ENCODE data around the gene CIDEA. TPM values are rescaled to one million over a fixed set of nuclear protein-coding genes. Genes with fewer than 3 reads are reported as not detected.

CIDEA gene
- total and polyA plus RNA-seq, 11 donors: 0.35 to 17.1 (median 1.5) TPM; not detected in 3

DNA sequence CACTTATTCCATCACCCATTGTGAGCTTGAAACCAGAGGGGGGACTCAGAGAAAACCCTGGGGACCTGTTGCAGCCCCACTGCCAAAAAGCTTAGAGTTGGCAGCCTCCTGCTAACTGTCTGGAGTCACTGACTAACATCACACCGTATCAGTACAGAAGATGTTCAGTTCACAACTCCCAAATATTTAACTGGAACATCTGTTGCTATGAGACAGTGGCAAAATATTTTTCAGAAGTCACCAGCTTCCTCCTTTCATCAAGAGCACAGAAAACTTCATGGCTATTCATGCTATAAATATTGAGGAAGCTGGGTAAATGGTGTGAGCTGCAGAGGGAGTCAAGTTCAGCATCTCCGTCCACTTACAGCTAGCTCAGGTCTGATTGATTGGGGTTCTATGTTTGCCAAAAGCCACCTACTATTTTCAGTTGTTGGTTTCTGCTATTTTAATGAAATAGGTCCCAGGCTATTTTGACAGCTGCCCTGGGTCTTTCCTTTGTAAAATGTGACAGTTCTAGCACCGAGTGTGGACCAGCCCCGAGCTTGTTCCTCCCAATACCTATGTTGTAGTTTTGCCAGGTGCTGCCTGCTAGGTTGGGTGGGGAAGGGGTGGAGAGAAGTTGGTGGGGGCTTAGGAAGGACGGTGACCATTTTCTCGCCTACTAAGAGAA is 63.6 kb downstream of the CIDEA start:
- H3K9me3 ChIP-seq: no peaks in the 10 kb centered on the region
- H3K4me1 ChIP-seq: peaks cover 0 to 67% (median 55%) of the 10 kb centered on the region in 12 donors
- no peaks in the 10 kb centered on the region for H3K27me3 ChIP-seq
- TF ChIP-seq, protein P1, sequence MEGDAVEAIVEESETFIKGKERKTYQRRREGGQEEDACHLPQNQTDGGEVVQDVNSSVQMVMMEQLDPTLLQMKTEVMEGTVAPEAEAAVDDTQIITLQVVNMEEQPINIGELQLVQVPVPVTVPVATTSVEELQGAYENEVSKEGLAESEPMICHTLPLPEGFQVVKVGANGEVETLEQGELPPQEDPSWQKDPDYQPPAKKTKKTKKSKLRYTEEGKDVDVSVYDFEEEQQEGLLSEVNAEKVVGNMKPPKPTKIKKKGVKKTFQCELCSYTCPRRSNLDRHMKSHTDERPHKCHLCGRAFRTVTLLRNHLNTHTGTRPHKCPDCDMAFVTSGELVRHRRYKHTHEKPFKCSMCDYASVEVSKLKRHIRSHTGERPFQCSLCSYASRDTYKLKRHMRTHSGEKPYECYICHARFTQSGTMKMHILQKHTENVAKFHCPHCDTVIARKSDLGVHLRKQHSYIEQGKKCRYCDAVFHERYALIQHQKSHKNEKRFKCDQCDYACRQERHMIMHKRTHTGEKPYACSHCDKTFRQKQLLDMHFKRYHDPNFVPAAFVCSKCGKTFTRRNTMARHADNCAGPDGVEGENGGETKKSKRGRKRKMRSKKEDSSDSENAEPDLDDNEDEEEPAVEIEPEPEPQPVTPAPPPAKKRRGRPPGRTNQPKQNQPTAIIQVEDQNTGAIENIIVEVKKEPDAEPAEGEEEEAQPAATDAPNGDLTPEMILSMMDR (IDR thresholded peaks at IDR 0.05): no peak
- H3K27ac ChIP-seq: peak overlapping the region; percentile 41 to 84 (median 64)
- no peak overlapping the region for H3K4me3 ChIP-seq
- ATAC-seq (peak; percentile 65 to 77 (median 76)), DNase-seq (peak in 1 of 5 donors; percentile 45)
- intact Hi-C loops (cut with DNase I): loop anchor here in 2 of 10 donors (5.0 kb wide), 2 partner anchors 40 to 55 kb away; no protein-coding TSS in a partner anchor
- H3K36me3 ChIP-seq: peaks cover 0 to 84% (median 53%) of the 10 kb centered on the region in 9 donors
- 32 to 42% (median 38%) methylated on average over 6 of the region's 6 CpGs for WGBS, 4 donors

DNA sequence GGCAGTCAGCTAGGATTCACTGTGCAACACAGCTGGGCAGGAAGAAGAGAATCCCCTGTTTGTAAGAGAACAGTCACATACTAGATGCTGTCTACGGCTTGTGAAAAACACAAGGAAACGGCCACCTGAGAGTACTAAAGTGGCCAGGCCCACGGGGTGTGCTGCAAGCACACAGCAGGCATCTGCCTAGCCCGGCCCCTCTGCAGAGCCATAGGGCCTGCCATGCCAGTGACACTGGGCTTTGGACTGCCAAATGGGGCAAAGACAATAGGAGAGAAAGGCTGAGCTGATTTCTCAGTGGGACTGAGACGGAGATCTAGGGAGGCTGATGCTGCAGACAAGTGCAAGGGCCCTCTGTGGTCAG is 64.2 kb downstream of the CIDEA start:
- peak in 1 of 5 donors; percentile 51 for DNase-seq
- intact Hi-C loops (cut with DNase I): loop anchor here in 2 of 10 donors (5.0 kb wide), 2 partner anchors 41 to 54 kb away; no protein-coding TSS in a partner anchor
- Histone ChIP-seq H3K27me3 (no peaks in the 10 kb centered on the region), H3K4me1 (peaks cover 0 to 72% (median 53%) of the 10 kb centered on the region in 12 donors), H3K27ac (peak overlapping the region; percentile 41 to 84 (median 64)), H3K4me3 (no peak overlapping the region), H3K9me3 (no peaks in the 10 kb centered on the region), H3K36me3 (peaks cover 0 to 88% (median 53%) of the 10 kb centered on the region in 9 donors)
- 16 to 37% (median 29%) methylated on average over 5 of the region's 5 CpGs for WGBS, 4 donors
- peak; percentile 61 to 75 (median 68) for ATAC-seq
- TF ChIP-seq, protein P1 (IDR thresholded peaks at IDR 0.05): no peak
- no peak for TF ChIP-seq POLR2A (IDR thresholded peaks at IDR 0.05)

DNA sequence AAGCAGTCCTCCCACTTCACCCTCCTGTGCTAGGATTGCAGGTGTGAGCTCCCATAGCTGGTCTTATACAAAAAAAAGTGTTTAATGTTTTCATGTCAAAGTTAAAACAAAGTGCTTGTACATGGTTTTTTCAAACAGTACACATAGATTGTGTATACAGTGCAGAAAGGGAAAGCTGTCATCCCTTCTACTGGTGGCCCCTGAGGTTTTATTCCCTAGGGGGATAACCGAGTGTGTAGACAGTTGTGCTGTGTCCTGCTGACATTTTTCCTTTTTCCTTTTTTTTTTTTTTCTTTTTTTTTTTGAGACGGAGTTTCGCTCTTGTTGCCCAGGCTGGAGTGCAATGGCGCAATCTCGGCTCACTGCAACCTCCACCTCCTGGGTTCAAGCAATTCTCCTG is 64.7 kb downstream of the CIDEA start:
- peaks cover 0 to 88% (median 52%) of the 10 kb centered on the region in 9 donors for H3K36me3 ChIP-seq
- 73 to 78% (median 76%) methylated on average over 5 of the region's 5 CpGs for WGBS, 4 donors
- DNase-seq (no peak), ATAC-seq (no peak)
- peaks cover 0 to 67% (median 47%) of the 10 kb centered on the region in 12 donors for H3K4me1 ChIP-seq
- intact Hi-C loops (cut with DNase I): loop anchor here in 2 of 10 donors (5.0 kb wide), 2 partner anchors 42 to 53 kb away; no protein-coding TSS in a partner anchor
- H3K9me3 ChIP-seq: no peaks in the 10 kb centered on the region
- H3K27me3 ChIP-seq: no peaks in the 10 kb centered on the region
- no peak for TF ChIP-seq POLR2A (IDR thresholded peaks at IDR 0.05)
- TF ChIP-seq, protein P1 (IDR thresholded peaks at IDR 0.05): no peak
- H3K27ac ChIP-seq: peak overlapping the region in 11 of 12 donors; percentile 52 to 84 (median 65)
- H3K4me3 ChIP-seq: no peak overlapping the region

DNA sequence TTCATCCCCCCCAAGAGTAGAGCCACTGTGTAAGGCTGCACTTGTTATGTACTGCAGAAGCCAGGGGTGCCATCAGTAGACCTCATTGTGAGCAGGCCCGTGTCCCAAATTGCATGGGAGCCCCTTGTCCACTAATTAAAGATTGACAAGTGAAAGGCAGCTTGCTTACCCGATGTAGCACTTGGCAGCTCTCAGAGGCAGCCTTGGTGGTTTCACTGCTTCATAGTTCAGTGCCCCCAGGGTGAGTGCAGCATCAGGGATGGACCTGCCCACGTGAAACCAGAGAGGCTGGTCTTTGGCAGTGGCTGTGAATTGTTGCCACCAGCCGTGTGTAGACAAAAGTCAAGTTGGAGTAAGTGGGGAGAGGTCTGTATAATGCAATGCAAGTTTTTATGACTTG is 67.2 kb downstream of the CIDEA start:
- intact Hi-C loops (cut with DNase I): loop anchor here in 4 of 10 donors (10.0 kb wide), 2 partner anchors 53 to 623 kb away; partner anchors contain the start of genes AFG3L2 (in 3 of the 4) and SEH1L (in 1 of the 4)
- Histone ChIP-seq H3K36me3 (peaks cover 9 to 90% (median 64%) of the 10 kb centered on the region in 9 donors), H3K27me3 (no peaks in the 10 kb centered on the region), H3K4me1 (peaks cover 0 to 45% (median 26%) of the 10 kb centered on the region in 12 donors), H3K27ac (peak overlapping the region in 1 of 12 donors; percentile 38), H3K9me3 (no peaks in the 10 kb centered on the region), H3K4me3 (no peak overlapping the region)
- DNase-seq (no peak), ATAC-seq (no peak)
- 50 to 69% (median 55%) methylated on average over 4 of the region's 4 CpGs for WGBS, 4 donors
- TF ChIP-seq, protein P1 (IDR thresholded peaks at IDR 0.05): no peak
- no peak for TF ChIP-seq POLR2A (IDR thresholded peaks at IDR 0.05)

Data from heart left ventricle (tissue), 16 donors.